ENCODE data around the gene PARP9. TPM values are rescaled to one million over a fixed set of nuclear protein-coding genes. Genes with fewer than 3 reads are reported as not detected.

The PARP9 gene
- total RNA-seq, 1 donor from 2014 or later = 9.1 TPM

GRCh38 chr3:122562923-122563716 is 980 bp downstream of the PARP9 start:
- H3K4me3 Mint-ChIP-seq (ENCODE audit: unreplicated experiment) = peak overlapping the region; percentile 88
- DNase-seq (ENCODE audit: low spot score) = no peak
- H3K27ac Mint-ChIP-seq (ENCODE audit: unreplicated experiment) = peak overlapping the region; percentile 77
- H3K9me3 Mint-ChIP-seq (ENCODE audit: low read depth) = no peaks in the 10 kb centered on the region
- TF ChIP-seq CTCF (IDR thresholded peaks at IDR 0.05) = no peak
- peaks cover 25% of the 10 kb centered on the region for H3K4me1 Mint-ChIP-seq (ENCODE audit: low read depth)
- peaks cover 12% of the 10 kb centered on the region for H3K36me3 Mint-ChIP-seq (ENCODE audit: low read depth)
- no peaks in the 10 kb centered on the region for H3K27me3 Mint-ChIP-seq (ENCODE audit: low read depth)

GRCh38 chr3:122560680-122561079 is 3.4 kb downstream of the PARP9 start:
- no peak overlapping the region for H3K4me3 Mint-ChIP-seq (ENCODE audit: unreplicated experiment)
- H3K4me1 Mint-ChIP-seq (ENCODE audit: low read depth) = peaks cover 25% of the 10 kb centered on the region
- no peaks in the 10 kb centered on the region for H3K27me3 Mint-ChIP-seq (ENCODE audit: low read depth)
- no peak overlapping the region for H3K27ac Mint-ChIP-seq (ENCODE audit: unreplicated experiment)
- peak; percentile 85 for TF ChIP-seq CTCF (IDR thresholded peaks at IDR 0.05)
- H3K36me3 Mint-ChIP-seq (ENCODE audit: low read depth) = peaks cover 8% of the 10 kb centered on the region
- no peaks in the 10 kb centered on the region for H3K9me3 Mint-ChIP-seq (ENCODE audit: low read depth)
- DNase-seq (ENCODE audit: low spot score) = no peak

- Mint-ChIP-seq H3K4me3 (ENCODE audit: unreplicated experiment) (no peak overlapping the region), H3K27me3 (ENCODE audit: low read depth) (no peaks in the 10 kb centered on the region), H3K4me1 (ENCODE audit: low read depth) (peaks cover 21% of the 10 kb centered on the region), H3K9me3 (ENCODE audit: low read depth) (no peaks in the 10 kb centered on the region), H3K27ac (ENCODE audit: unreplicated experiment) (no peak overlapping the region), H3K36me3 (ENCODE audit: low read depth) (peaks cover 15% of the 10 kb centered on the region)
- TF ChIP-seq CTCF (IDR thresholded peaks at IDR 0.05) = no peak
- no peak for DNase-seq (ENCODE audit: low spot score)
Measured at GRCh38 chr3:122559906-122560305, 4.2 kb downstream of the PARP9 start.

- no peak for DNase-seq (ENCODE audit: low spot score)
- no peak for TF ChIP-seq CTCF (IDR thresholded peaks at IDR 0.05)
- H3K27ac Mint-ChIP-seq (ENCODE audit: unreplicated experiment) = no peak overlapping the region
- no peak overlapping the region for H3K4me3 Mint-ChIP-seq (ENCODE audit: unreplicated experiment)
- H3K36me3 Mint-ChIP-seq (ENCODE audit: low read depth) = peaks cover 20% of the 10 kb centered on the region
- no peaks in the 10 kb centered on the region for H3K9me3 Mint-ChIP-seq (ENCODE audit: low read depth)
- H3K4me1 Mint-ChIP-seq (ENCODE audit: low read depth) = peaks cover 12% of the 10 kb centered on the region
- no peaks in the 10 kb centered on the region for H3K27me3 Mint-ChIP-seq (ENCODE audit: low read depth)
Measured at GRCh38 chr3:122558605-122559004, 5.5 kb downstream of the PARP9 start.

GRCh38 chr3:122557356-122557755 is 6.7 kb downstream of the PARP9 start:
- Mint-ChIP-seq H3K27ac (ENCODE audit: unreplicated experiment) (no peak overlapping the region), H3K4me3 (ENCODE audit: unreplicated experiment) (no peak overlapping the region), H3K36me3 (ENCODE audit: low read depth) (peaks cover 23% of the 10 kb centered on the region)

More at GRCh38 chr3:122557356-122557755, 6.7 kb downstream of the PARP9 start:
- DNase-seq (ENCODE audit: low spot score) = no peak
- no peak for TF ChIP-seq CTCF (IDR thresholded peaks at IDR 0.05)
- Mint-ChIP-seq H3K9me3 (ENCODE audit: low read depth) (no peaks in the 10 kb centered on the region), H3K27me3 (ENCODE audit: low read depth) (no peaks in the 10 kb centered on the region), H3K4me1 (ENCODE audit: low read depth) (peaks cover 5% of the 10 kb centered on the region)

All from chondrocyte (in vitro differentiated cells).